HG03039 (cell line): ENCODE results near the gene TICRR.
"Not testable (repeated sequence)": the region's sequence is repeated elsewhere in the genome, so short reads cannot be mapped to it uniquely, and the experiment has no call there.

Source experiments
- ATAC-seq: cut with Tn5 transposase; IDR thresholded peaks from one replicate; pipeline ENCODE4 v1.9.1; 2021; ENCODE audit warnings: mild to moderate bottlenecking, moderate library complexity; ENCODE audit not compliant: unreplicated experiment

Gene TICRR, protein sequence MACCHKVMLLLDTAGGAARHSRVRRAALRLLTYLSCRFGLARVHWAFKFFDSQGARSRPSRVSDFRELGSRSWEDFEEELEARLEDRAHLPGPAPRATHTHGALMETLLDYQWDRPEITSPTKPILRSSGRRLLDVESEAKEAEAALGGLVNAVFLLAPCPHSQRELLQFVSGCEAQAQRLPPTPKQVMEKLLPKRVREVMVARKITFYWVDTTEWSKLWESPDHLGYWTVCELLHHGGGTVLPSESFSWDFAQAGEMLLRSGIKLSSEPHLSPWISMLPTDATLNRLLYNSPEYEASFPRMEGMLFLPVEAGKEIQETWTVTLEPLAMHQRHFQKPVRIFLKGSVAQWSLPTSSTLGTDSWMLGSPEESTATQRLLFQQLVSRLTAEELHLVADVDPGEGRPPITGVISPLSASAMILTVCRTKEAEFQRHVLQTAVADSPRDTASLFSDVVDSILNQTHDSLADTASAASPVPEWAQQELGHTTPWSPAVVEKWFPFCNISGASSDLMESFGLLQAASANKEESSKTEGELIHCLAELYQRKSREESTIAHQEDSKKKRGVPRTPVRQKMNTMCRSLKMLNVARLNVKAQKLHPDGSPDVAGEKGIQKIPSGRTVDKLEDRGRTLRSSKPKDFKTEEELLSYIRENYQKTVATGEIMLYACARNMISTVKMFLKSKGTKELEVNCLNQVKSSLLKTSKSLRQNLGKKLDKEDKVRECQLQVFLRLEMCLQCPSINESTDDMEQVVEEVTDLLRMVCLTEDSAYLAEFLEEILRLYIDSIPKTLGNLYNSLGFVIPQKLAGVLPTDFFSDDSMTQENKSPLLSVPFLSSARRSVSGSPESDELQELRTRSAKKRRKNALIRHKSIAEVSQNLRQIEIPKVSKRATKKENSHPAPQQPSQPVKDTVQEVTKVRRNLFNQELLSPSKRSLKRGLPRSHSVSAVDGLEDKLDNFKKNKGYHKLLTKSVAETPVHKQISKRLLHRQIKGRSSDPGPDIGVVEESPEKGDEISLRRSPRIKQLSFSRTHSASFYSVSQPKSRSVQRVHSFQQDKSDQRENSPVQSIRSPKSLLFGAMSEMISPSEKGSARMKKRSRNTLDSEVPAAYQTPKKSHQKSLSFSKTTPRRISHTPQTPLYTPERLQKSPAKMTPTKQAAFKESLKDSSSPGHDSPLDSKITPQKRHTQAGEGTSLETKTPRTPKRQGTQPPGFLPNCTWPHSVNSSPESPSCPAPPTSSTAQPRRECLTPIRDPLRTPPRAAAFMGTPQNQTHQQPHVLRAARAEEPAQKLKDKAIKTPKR (N-terminal part only)

DNA sequence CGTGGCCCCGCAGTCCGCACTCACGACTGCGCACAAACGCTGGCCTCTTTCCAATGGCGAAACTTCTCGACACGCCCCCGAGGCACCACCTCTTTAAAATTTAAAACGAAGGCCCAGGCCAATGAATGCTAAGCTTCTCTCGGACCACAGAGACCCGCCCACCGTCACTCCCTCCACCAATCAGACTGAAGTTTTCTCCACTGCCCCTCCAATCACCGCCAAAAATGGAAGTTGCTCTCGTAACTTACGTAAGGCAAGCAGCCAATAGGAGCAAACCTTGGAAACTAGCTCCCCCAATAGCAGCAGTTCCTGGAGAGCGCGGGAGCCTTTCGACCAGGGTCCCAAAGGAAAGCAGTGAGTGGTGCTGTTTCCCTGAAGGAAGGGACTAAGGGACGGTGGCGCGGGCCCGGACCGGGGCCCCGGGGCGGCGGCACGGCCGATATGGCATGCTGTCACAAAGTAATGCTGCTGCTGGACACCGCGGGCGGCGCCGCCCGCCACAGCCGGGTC is at the start of gene TICRR:
Gene TICRR (plus strand): TSS at position 324 of the 510 bp plus-strand sequence. CDS start 118 bp downstream, at position 442.
- ATAC-seq: peak; percentile 93

DNA sequence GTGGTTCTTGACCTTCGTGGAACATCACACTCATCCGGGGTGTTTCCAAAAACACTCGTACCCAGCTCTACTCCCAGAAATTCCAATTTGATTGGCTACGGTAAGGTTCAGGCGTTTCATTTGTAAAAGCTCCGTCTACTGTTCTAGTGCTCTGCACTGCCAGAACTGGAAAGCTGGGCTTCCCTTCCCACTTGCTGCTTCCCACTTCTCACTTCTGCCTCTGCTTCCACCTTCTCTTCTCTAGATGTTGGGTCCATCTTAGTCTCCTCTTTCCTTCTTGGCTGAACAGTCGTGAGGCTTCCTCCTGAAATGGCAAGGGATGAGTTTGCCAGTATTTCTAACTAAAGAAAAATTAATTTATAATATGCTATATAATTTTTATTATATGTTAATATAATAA is 49.1 kb upstream of the TICRR start:
- no peak for ATAC-seq

DNA sequence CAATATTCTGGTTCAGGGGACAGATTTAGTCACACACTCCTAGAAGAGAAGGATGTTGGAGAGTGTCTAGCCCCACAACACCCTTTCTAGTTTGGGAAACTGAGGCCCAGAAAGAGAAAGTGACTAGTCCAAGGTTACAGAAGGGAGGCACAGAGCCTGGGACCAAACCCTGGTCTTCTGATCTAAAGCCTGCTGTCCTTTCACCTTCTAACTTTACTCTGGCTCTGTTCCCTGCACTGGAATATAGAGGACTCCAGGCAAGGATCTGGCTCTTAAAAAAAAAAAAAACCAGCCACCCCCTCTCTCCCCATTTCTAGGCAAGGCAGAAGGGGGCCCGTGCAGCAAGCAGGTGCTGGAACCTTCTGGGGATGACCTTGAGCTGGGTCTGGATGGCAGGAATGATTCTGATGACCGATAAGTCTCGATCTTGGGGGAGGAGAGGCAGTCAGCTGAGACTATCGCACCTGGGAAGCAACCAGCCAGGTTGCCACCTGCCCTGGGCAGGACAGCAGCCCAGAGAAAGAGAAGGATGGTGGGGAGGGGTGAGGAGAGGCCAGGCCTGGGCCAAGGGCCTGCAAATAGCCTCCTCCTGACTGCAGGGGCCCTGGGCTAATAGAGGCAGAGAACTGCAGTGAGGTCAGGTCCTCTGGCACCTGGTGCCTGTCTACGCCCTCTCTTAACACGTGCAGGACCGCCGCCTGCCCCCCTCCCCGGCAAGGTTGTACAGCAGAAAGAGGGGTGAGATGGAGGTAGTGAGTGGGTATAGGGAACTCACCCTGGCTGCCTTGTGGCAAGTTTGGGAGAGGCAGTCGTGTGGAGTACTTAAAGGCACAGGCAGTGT is 48.4 kb upstream of the TICRR start:
- ATAC-seq: no peak

DNA sequence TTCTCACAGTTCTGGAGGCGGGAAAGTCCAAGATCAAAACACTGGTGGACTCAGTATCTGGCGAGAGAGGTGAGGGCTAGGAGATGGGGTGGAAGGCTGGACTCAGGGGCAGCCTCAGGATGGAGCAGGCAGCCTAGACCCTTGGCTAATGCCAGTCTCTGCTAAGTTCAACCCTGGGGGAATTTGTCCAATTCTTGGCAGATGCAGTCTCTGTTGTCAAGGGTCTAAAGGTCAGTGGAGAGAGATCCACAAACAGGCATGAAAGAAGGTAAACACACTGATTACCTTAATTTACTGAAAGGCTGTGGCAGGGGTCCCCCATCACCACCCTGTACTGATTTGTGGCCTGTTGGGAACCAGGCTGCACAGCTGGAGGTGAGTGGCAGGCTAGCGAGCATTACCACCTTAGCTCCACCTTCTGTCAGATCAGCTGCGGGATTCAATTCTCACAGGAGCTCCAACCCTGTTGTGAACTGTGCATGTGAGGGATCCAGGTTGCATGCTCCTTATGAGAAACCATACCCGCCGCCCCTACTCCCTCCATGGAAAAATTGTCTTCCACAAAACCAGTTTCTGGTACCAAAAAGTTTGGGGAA is 46.4 kb upstream of the TICRR start:
- no peak for ATAC-seq

DNA sequence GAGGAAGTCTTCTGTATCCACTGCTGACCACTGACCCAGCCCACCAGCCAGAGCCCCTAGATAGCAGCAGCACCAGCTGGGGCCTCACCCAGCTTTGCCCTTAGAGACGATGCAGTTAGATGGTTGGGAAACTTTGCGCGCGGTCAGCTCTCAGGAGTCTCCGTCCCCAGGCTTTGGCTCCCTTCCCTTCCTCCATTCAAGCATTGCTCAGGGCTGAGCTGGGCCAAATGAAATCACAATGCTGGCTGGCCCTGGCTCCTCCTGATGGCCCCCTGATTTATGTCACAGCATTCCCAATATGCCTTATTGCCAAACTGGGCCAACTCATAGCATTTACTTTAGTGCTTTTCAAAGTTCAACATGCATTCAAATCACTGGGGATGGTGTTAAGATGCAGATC is 44.3 kb upstream of the TICRR start:
- no peak for ATAC-seq

DNA sequence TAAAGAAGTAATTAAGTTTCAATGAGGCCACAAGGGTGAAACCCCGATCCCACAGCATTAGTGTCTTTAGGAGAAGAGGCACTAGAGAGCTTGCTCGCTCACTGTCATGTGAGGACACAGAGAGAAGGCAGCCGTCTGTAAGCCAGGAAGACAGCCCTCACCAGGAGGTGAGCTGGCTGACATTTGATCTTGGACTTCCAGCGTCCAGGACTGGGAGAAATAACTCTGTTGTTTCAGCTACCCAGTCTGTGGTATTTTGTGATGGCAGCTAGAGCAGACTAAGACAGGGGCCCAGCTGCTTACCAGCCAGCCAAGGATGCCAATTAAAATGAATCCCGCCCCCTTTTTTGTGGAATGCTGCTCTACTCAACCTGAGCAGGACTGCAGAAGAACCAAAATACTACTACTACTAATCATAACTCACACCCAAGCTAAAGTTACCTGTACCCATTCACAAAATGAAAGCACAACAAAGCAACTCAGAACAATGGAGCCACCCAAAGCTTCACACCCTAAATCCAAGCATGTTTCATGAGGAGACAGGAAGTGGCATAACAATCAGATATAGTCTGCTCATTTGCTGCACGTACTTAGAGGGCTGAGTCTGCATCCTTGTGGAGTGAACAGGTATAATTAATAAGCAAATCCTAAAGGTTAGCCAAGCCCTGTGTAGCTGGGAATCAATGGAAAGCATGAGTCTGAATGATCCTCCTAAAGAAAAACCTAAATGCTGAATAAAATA is 43.3 kb upstream of the TICRR start:
- no peak for ATAC-seq

DNA sequence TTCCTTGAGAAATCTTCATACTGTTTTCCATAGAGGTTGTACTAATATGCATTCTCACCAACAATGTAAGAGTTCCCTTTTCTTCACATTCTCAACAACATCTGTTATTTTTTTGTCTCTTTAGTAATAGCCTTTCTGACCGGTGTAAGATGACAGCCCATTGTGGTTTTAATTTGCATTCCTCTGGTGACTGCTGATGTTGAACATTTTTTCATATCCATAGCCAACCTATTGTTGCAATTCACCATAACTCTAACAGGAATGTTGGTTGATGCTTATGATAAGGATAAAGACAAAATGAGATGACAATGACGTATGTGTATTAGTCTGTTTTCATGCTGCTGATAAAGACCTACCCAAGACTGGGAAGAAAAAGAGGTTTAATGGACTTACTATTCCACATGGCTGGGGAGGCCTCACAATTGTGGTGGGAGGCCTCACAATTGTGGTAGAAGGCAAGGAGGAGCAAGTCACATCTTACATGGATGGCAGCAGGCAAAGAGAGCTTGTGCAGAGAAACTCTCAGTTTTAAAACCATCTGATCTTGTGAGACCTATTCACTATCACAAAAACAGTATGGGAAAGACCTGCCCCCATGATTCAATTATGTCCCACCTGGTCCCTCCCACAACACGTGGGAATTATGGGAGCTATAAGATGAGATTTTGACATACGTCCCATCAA is 41.3 kb upstream of the TICRR start:
- no peak for ATAC-seq

DNA sequence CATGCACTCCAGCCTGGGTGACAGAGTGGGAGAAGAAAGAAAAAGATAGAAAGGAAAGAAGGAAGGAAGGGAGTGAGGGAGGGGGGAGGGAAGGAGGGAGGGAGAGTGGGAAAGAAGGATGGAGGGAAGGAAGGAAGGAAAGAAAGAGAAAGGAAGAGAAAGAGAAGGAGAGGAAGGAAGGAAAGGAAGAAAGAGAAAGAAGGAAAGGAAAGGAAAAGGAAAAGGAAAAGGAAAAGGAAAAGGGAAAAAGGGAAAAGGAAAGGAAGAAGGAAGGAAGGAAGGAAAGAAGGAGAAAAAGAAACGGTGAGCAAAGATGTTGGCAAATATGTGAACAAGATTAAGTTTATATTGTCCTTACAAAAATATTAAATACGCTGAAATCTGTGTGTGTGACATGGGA is 36.2 kb upstream of the TICRR start:
- ATAC-seq: no peak

DNA sequence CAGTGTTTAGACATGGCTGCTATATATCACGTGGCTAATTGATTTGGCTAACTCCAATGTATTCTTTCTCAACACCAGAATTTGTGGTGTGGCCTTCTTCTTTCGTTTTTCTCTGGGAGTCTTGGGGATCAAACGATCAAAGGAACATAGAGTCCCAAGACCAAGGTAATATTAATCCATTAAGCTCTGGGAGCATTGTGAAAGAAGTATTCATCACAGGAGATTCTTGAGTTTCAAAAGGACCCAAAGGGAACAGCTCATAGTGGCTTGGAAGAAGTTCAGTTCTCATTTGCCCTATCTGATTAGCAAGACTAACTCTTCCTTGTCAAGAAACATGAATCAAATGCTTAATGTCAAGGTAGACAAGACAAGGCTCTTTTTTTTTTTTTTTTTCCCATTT is 32.9 kb upstream of the TICRR start:
- no peak for ATAC-seq

DNA sequence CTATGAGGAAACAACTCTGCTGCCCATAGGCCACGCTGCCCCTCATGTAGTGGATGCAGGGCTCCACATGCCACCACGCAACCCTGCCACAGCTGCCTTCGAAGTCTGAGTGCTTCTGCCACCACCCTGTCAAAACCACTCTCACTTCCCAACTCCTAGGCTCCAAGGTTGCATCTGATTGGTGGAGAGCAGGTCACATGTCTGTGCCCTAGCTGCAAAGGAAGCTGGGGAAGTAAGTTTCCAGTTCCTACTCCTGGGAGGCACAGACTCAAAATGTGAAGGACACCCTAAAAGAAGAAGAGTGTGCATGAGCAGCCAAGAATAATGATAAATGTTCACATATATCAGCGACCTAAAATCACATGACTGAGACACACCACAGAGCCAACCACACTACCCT is 31.9 kb upstream of the TICRR start:
- ATAC-seq: no peak

DNA sequence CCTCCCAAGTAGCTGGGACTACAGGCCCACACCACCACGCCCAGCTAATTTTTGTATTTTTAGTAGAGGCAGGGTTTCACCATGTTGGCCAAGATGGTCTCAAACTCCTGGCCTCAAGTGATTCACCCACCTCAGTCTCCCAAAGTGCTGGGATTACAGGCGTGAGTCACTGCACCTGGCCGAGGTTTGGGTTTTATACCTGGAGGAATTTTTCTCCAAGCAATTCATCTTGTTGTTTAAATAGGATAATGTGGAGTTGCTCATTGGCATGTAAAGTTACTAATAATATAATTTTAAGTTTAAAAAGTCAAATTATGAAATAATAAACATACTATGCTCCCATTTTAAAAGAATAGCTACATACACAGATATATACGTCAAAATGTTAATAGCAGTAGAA is 26.1 kb upstream of the TICRR start:
- not testable (repeated sequence) for ATAC-seq

DNA sequence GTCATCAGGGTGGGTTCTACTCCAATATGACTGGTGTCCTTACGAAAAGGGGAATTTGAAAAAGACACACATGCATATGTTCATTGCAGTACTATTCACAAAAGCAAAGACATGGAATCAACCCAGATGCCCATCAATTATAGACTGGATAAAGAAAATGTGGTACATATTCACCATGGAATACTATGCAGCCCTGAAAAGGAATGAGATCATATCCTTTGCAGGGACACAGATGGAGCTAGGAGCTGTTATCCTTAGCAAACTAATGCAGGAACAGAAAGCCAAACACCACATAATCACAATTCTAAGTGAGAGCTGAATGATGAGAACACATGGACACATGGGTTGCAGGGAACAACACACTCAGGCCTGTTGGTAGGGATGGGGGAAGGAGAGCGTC is 24.8 kb upstream of the TICRR start:
- ATAC-seq: no peak

DNA sequence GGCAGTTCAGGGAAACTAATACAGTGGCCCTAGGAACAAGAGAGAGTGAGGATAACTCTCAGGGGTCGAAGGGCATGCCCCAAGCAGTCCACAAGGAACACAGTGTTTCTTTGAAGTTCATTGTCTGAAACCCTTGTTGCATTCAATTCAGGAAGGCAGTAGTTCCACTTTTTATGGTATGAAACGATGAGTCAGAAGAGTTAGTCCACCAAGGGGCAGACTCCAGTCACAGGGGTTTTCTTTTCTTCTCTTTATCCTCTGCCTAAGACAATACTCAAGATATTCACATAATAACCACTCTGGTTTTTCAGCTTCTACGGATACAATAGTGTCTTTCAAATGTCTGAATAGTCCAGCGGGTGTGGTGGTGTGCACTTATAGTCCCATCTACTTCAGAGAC is 23.7 kb upstream of the TICRR start:
- peak; percentile 54 for ATAC-seq

DNA sequence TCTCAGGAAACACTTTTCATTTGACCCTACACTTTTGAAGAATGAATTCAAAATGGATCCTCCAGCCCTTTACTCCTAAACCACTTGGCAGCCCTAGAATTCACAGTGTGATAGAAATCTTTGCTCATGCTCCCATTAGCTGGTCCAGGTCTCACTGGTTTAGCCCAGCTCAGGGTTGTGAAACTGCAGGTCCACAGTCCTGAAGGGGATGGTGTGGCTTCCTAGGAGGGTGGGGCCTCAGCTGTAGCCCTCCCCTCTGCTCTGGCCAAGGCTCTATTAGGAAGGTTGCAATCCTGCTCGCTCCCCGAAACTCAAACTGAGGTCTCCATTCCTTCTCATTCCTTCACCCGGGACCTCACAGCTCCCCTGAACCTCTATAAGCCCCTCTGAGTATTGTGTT is 21.6 kb upstream of the TICRR start:
- no peak for ATAC-seq

DNA sequence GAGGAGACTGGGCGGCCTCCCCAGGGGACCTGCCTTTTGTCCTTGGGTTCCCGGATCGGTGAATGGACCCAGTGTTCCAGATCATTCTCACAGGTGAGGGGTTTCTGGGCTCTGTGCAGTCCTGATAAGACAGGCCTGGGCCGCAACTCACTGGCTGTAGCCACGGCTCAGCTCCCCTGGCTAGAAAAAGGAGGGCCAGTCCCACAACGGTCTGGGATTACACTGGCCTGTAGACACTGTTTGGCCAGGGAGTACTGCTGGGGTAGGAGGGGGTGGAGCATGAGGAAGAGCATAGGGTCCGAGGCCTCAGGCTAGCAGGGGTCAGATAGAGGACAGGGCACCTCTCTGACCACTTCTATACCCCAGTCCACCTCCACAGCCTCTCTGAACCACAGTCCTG is 21.0 kb upstream of the TICRR start:
- no peak for ATAC-seq

DNA sequence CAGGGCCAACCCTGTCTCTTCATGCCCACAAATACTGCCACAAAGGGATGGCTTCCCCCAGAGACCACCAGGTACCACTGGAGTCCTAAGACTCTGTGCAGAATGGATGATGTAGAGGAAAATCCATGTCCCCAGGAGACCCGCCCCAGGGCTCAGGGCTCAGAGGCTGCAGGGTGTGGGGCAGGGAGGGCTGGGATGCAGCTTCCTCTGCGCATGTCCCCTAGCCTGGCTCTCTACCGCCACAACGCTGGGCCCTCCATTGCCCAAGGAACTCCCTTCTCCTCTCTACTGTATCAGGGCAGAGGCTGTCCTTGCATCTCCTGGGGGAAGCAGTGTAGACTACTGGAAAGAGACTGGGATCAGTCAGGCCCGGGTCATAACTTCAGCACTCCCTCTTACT is 19.5 kb upstream of the TICRR start:
- ATAC-seq: no peak

DNA sequence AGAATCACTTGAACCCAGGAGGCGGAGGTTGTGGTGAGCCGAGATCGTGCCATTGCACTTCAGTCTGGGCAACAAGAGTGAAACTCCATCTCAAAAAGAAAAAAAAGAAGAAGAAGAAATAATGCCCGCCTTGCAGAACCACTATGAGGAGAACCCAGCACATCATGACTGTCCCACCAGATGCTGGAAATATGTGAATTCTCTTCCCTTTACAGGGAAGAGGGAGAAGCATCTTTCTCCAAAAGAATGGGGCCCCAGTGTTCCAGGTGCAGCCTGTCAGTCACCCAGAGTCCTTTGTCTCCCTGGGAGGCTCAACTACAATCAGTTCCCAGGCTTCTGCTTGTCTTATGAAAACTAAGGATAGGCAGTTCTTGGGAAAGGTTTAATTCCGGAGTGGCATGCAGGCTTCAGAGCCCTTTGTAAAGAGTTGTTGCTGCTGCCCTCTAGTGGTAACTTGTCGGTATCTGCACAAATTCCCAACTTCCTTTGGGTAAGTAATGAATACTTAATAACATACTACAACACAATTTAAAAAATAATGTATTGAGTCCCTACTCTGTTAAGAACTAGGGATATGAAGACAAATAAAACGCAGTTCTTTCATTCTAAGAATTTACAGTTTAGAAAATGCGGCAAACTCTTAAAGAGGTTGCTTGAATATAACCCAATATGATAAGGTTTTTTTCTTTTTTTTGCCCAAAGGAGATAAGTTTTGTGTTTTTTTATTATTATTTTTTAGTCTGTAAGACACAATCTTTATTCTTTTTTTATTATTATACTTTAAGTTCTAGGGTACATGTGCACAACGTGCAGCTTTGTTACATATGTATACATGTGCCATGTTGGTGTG is 18.6 kb upstream of the TICRR start:
- ATAC-seq: no peak
